Mucosa of gallbladder (tissue), 1 donor: ENCODE results near the gene FBXW5. TPM values are rescaled to one million over a fixed set of nuclear protein-coding genes. Genes with fewer than 3 reads are reported as not detected.

Source experiments
- DNase-seq: peaks from one replicate; pipeline ENCODE4 v3.0.0-alpha.2; 2020; ENCODE audit warnings: low spot score
- total RNA-seq: library from RNA; stranded (reverse); gene quantifications from one replicate; pipeline ENCODE4 v1.2.1, GENCODE V29; 2021
- donor health status: DM: no; HTN: no; CAD: no.

FBXW5 gene
- total RNA-seq, 1 donor from 2014 or later, result 144 TPM

GRCh38 chr9:136934277-136934676 lies 10.3 kb downstream of the FBXW5 start:
- DNase-seq, result no peak

- no peak for DNase-seq
Observed at GRCh38 chr9:136931611-136932130, 12.9 kb downstream of the FBXW5 start.

GRCh38 chr9:136930014-136930413 lies 14.5 kb downstream of the FBXW5 start:
- DNase-seq, result no peak

- no peak for DNase-seq
Observed at GRCh38 chr9:136928591-136928990, 15.9 kb downstream of the FBXW5 start.

- no peak for DNase-seq
Observed at GRCh38 chr9:136927343-136928271, 16.9 kb downstream of the FBXW5 start.

- no peak for DNase-seq
Observed at GRCh38 chr9:136926749-136927148, 17.8 kb downstream of the FBXW5 start.

- no peak for DNase-seq
Observed at GRCh38 chr9:136926154-136926704, 18.3 kb downstream of the FBXW5 start.

GRCh38 chr9:136925414-136926153 lies 19.0 kb downstream of the FBXW5 start:
- no peak for DNase-seq

- DNase-seq, result no peak
Observed at GRCh38 chr9:136923881-136924280, 20.7 kb downstream of the FBXW5 start.

- DNase-seq, result no peak
Observed at GRCh38 chr9:136922540-136922939, 22.0 kb downstream of the FBXW5 start.

- DNase-seq, result no peak
Observed at GRCh38 chr9:136921718-136922117, 22.8 kb downstream of the FBXW5 start.

- no peak for DNase-seq
Observed at GRCh38 chr9:136921307-136921706, 23.2 kb downstream of the FBXW5 start.

- DNase-seq, result no peak
Observed at GRCh38 chr9:136920734-136921231, 23.8 kb downstream of the FBXW5 start.

- no peak for DNase-seq
Observed at GRCh38 chr9:136920069-136920468, 24.5 kb downstream of the FBXW5 start.

- DNase-seq, result no peak
Observed at GRCh38 chr9:136917902-136918301, 26.6 kb downstream of the FBXW5 start.

GRCh38 chr9:136916330-136917184 lies 28.0 kb downstream of the FBXW5 start:
- DNase-seq, result no peak

- no peak for DNase-seq
Observed at GRCh38 chr9:136915632-136916329, 28.8 kb downstream of the FBXW5 start.

GRCh38 chr9:136913701-136914438 lies 30.7 kb downstream of the FBXW5 start:
- DNase-seq, result no peak

- no peak for DNase-seq
Observed at GRCh38 chr9:136910901-136911245, 33.7 kb downstream of the FBXW5 start.
